Measurements from ENCODE around the gene SDK1. TPM values are rescaled to one million over a fixed set of nuclear protein-coding genes. Genes with fewer than 3 reads are reported as not detected.

Gene SDK1
- total RNA-seq, 1 donor from 2014 or later: 0.48 TPM

DNA sequence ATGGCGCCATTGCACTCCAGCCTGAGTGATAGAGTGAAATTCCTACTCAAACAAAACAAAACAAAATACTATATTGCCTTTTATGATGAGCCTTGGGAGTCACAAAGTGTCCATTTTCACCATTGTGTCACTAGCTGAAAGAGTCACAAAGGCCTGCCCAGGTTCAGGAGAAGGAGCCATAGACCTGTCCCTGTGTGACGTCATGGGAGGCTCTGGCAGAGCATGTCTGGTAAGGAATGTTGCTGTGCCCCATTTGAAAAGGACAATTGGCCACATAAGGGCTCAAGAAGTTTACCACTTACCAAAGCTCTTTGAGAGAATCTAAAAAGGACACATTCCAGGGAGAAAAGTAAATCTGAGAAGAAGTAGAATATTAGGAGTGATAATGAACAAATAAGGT, 367.7 kb downstream of the SDK1 start:
- no peak overlapping the region for H3K27ac Mint-ChIP-seq
- H3K9me3 Mint-ChIP-seq: no peaks in the 10 kb centered on the region
- no peaks in the 10 kb centered on the region for H3K4me1 Mint-ChIP-seq (ENCODE audit: low read depth)
- H3K4me3 Mint-ChIP-seq (ENCODE audit: low read depth): no peak overlapping the region
- intact Hi-C loops (cut with micrococcal nuclease): no loop called here
- no peaks in the 10 kb centered on the region for H3K27me3 Mint-ChIP-seq (ENCODE audit: low read depth)
- no peak for DNase-seq (ENCODE audit: low spot score)
- no peaks in the 10 kb centered on the region for H3K36me3 Mint-ChIP-seq (ENCODE audit: low read depth)

DNA sequence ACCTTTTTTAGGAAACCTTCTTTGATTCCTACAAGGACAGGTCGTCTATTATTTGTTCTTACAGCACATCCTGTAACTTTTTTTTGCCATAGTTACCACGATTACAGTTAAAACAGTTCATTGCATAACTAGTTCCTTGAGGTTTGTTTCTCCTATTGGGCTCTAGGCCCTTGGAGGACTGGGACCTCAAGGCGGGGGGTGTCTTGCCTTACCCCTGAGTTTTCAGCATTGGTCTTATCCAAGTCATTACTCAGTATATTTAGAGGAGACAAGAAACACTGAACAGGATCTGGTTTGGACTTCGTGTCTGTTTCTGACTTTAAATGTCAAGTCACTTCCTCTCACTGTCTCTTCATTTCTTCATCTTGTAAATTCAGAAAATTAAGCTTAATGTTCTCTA, 369.8 kb downstream of the SDK1 start:
- no peak overlapping the region for H3K4me3 Mint-ChIP-seq (ENCODE audit: low read depth)
- intact Hi-C loops (cut with micrococcal nuclease): loop anchor here (5.0 kb wide), 1 partner anchor 804 kb away; no protein-coding TSS in a partner anchor
- no peaks in the 10 kb centered on the region for H3K27me3 Mint-ChIP-seq (ENCODE audit: low read depth)
- H3K36me3 Mint-ChIP-seq (ENCODE audit: low read depth): no peaks in the 10 kb centered on the region
- DNase-seq (ENCODE audit: low spot score): no peak
- no peak overlapping the region for H3K27ac Mint-ChIP-seq
- no peaks in the 10 kb centered on the region for H3K9me3 Mint-ChIP-seq
- no peaks in the 10 kb centered on the region for H3K4me1 Mint-ChIP-seq (ENCODE audit: low read depth)

DNA sequence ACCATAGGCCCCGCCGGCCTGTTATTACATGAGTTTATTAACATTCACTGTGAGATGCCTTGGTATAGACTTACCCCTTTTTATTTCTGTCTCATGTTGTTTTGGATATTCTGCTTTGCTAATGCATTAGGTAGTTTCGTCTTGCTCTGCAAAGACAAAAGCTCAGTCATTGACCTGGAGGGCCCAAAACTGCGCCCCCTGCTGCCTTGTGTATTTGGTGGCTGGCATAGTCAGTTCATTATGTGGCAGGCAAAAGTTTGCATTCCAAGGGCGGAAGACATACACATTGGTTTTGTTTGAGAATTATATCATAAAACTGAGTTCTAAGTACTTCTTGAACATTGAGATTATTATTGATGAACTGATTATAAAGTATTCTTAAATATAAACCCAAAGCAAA, 372.5 kb downstream of the SDK1 start:
- Mint-ChIP-seq H3K27ac (no peak overlapping the region), H3K4me1 (ENCODE audit: low read depth) (no peaks in the 10 kb centered on the region), H3K27me3 (ENCODE audit: low read depth) (no peaks in the 10 kb centered on the region), H3K9me3 (no peaks in the 10 kb centered on the region), H3K36me3 (ENCODE audit: low read depth) (no peaks in the 10 kb centered on the region), H3K4me3 (ENCODE audit: low read depth) (no peak overlapping the region)
- DNase-seq (ENCODE audit: low spot score): peak; percentile 11
- intact Hi-C loops (cut with micrococcal nuclease): loop anchor here (2.0 to 5.0 kb wide), 2 partner anchors 373 to 806 kb away; partner anchors contain the start of gene SDK1

DNA sequence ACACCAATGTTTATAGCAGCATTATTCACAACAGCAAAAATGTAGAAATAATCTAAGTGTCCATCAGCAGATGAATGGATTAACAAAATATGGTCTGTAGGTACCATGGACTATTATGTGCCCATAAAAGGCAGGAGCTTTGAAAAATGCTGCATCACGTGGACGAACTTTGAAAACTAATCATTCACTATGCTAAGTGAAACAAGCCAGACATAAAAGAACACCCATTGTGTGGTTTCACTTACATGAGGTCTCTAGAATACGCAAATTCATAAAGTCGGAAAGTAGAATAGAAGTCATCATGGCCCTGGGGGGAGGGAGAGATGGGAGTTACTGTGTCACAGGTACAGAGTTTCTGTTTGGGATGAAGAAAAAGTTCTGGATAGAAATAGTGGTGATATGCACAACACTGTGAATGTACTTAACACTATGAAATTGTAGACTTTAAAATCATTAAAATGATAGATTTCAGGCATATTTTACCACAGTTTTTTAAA, 377.3 kb downstream of the SDK1 start:
- intact Hi-C loops (cut with micrococcal nuclease): no loop called here
- H3K4me1 Mint-ChIP-seq (ENCODE audit: low read depth): no peaks in the 10 kb centered on the region
- H3K27ac Mint-ChIP-seq: no peak overlapping the region
- H3K36me3 Mint-ChIP-seq (ENCODE audit: low read depth): no peaks in the 10 kb centered on the region
- H3K27me3 Mint-ChIP-seq (ENCODE audit: low read depth): peaks cover 4% of the 10 kb centered on the region
- no peak overlapping the region for H3K4me3 Mint-ChIP-seq (ENCODE audit: low read depth)
- no peak for DNase-seq (ENCODE audit: low spot score)
- no peaks in the 10 kb centered on the region for H3K9me3 Mint-ChIP-seq

DNA sequence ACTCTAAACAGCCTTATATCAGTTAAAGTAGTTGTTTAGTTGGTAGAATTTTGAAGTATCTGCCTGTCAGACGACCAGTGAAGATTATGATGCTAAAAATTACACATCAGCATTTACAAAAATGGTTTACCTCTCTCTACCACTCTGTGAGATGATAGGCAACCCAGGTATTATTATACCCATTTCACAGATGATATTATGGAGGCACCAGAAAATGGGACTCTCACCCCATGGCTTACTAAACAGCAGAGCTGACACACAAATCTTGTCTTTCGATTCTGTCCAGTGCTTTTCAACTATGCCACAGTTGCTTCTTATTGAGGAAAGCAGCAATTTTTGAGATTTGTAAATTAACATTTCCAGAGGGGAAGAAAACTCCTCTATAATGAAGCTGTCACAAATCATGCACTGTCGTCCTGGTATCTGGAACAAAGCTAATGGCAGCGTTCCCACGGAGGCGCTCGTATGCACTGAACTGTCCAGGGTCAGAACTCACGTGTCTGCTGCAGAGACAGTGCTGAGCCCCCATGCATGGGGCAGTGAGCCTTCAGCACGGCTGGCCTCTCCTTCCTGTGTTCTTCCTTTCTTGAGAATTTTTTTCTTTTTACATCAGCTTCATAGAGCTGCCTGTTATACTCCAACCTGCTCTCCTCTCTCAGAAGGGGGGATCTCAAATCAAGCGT, 381.1 kb downstream of the SDK1 start:
- Mint-ChIP-seq H3K4me1 (ENCODE audit: low read depth) (no peaks in the 10 kb centered on the region), H3K36me3 (ENCODE audit: low read depth) (no peaks in the 10 kb centered on the region), H3K27me3 (ENCODE audit: low read depth) (peaks cover 4% of the 10 kb centered on the region), H3K9me3 (no peaks in the 10 kb centered on the region), H3K27ac (no peak overlapping the region), H3K4me3 (ENCODE audit: low read depth) (no peak overlapping the region)
- DNase-seq (ENCODE audit: low spot score): no peak
- intact Hi-C loops (cut with micrococcal nuclease): no loop called here

DNA sequence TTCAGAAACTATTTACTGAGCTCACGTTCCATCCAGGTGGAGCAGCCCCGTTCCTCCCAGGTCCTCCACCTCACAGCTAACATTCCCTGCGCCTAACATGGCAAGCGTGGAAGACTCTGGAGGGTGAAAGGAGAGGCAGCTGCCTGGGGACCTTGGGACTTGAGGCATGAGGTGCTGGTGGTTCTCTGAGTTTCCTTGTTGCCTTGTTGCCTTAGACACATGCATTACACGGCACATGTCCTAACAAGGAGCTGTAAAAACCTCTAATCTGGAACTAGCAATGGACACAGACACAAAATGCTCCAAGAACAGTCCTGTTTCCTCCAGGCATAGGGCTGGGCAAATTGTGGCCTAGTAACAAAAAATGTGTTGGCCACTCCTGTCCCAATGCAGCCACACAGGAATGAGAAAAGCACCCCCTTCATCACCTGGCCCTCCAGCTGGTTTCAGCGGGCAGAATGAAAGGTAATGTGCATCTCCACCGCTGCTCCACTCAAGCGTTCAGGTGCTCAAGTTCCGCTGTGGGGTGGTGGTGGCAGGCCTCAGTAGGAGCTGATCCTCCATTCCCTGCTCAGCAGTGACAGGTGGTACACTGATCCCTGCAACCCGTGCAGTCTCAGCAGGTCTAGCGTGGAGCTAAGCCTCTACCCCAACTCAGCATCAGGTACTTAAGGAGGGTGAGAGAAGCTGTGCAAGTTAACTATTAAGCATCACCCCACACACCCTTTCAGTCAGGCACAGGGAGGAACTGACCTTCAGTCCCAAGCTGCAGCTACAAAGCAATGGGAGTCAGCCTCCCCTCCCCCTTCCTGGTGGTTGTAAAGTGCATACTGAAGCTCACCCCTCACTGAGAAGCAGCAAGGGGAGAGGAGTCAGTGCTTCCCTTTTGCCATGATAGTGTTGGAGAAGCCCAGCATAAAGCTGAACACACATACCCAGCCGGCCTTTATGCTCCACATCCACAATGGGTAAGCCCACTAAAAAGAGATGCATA, 382.8 kb downstream of the SDK1 start:
- no peaks in the 10 kb centered on the region for H3K36me3 Mint-ChIP-seq (ENCODE audit: low read depth)
- intact Hi-C loops (cut with micrococcal nuclease): no loop called here
- no peaks in the 10 kb centered on the region for H3K9me3 Mint-ChIP-seq
- no peaks in the 10 kb centered on the region for H3K4me1 Mint-ChIP-seq (ENCODE audit: low read depth)
- H3K27me3 Mint-ChIP-seq (ENCODE audit: low read depth): peaks cover 4% of the 10 kb centered on the region
- H3K4me3 Mint-ChIP-seq (ENCODE audit: low read depth): no peak overlapping the region
- H3K27ac Mint-ChIP-seq: no peak overlapping the region
- no peak for DNase-seq (ENCODE audit: low spot score)

DNA sequence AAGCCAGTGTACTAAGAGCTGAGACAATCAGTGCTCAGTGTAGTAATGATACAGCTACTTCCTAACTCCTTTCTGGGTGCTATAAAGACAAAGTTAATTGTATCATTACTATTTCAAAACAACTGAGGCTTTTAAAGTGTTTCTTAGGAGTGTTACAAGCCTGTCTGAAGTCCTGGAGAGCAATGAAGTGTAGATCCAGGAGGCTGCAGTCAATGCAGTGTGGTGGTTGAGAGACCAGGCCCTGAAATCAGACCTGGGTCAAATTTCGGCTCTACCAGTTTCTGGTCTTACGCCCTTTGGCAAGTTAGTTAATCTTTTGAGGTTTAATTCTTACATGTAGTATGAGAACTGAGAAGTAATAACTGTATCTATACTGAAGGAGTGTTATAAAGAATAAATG, 387.0 kb downstream of the SDK1 start:
- no peaks in the 10 kb centered on the region for H3K9me3 Mint-ChIP-seq
- DNase-seq (ENCODE audit: low spot score): no peak
- no peaks in the 10 kb centered on the region for H3K36me3 Mint-ChIP-seq (ENCODE audit: low read depth)
- H3K4me1 Mint-ChIP-seq (ENCODE audit: low read depth): no peaks in the 10 kb centered on the region
- intact Hi-C loops (cut with micrococcal nuclease): no loop called here
- no peak overlapping the region for H3K4me3 Mint-ChIP-seq (ENCODE audit: low read depth)
- no peak overlapping the region for H3K27ac Mint-ChIP-seq
- H3K27me3 Mint-ChIP-seq (ENCODE audit: low read depth): no peaks in the 10 kb centered on the region

DNA sequence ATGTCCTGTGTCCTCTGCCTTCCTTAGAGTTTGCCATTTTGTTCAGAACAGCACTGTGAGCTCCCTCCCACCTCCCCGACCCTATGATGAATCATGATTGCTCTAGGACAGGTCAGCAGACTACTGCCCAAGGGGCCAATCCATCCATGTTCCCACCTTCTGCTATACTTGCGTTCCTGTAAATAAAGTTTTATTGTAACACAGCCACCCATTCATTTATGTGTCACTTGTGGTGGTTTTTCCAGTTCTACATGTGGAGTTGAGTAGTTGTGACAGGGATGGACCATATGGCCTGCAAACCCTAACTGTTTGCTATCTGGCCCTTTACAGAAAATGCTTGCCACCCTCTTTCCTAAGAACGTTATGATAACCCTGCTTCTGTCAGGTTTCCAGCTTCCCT, 387.8 kb downstream of the SDK1 start:
- no peak for DNase-seq (ENCODE audit: low spot score)
- H3K4me3 Mint-ChIP-seq (ENCODE audit: low read depth): no peak overlapping the region
- H3K9me3 Mint-ChIP-seq: no peaks in the 10 kb centered on the region
- no peaks in the 10 kb centered on the region for H3K36me3 Mint-ChIP-seq (ENCODE audit: low read depth)
- intact Hi-C loops (cut with micrococcal nuclease): no loop called here
- no peak overlapping the region for H3K27ac Mint-ChIP-seq
- H3K4me1 Mint-ChIP-seq (ENCODE audit: low read depth): no peaks in the 10 kb centered on the region
- H3K27me3 Mint-ChIP-seq (ENCODE audit: low read depth): no peaks in the 10 kb centered on the region

DNA sequence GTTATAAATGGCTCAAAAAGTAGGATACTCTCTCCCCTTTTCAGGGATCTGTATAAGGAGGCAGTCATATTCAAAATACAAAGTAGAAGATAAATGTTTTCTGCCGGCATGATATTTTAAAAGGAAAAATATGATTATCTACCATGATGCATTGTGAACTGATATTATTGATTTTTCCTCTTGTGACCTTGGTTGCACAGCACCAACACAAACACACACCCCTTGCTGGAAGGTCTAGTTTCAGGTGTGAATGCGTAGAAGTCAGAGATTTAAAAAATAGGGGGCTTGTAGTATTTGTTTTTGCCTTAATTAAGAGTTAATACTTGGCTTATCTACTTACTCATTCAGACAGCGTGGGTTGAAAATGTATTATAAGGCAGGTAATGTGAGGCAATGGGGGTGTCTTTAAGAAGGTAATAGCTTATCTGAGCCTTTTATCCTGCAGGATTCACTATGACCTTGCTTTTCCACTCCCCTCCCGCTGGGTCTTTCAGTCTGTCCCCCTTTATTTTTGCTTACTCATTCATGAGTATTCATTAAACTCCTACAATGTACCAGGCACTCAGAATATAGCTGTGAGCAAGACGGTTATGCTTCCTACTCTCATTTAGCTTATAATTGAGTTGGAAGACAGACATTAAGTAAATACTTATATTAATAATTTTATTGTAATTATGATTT, 390.6 kb downstream of the SDK1 start:
- H3K4me1 Mint-ChIP-seq (ENCODE audit: low read depth): no peaks in the 10 kb centered on the region
- no peaks in the 10 kb centered on the region for H3K27me3 Mint-ChIP-seq (ENCODE audit: low read depth)

DNA sequence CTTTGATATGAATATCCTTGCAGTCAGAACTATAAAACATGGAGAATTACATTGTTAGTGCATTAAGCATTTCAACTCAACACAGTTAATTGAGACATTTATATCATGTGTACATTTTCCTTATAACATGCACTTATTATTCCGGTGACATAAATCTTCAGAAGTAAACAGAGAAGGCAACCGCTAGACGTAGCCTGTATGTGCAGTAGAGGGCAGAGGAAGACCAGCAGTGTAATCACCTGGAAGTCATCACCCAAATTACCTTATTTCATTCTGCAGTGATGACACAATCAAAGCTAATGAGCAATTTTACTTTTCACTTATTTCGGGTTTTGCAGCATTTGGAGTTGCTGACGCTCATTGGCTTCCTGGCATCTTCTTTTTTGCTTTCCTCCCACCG, 394.6 kb downstream of the SDK1 start:
- no peak overlapping the region for H3K27ac Mint-ChIP-seq
- no peaks in the 10 kb centered on the region for H3K9me3 Mint-ChIP-seq
- H3K27me3 Mint-ChIP-seq (ENCODE audit: low read depth): no peaks in the 10 kb centered on the region
- H3K36me3 Mint-ChIP-seq (ENCODE audit: low read depth): no peaks in the 10 kb centered on the region
- peaks cover 10% of the 10 kb centered on the region for H3K4me1 Mint-ChIP-seq (ENCODE audit: low read depth)
- no peak overlapping the region for H3K4me3 Mint-ChIP-seq (ENCODE audit: low read depth)
- intact Hi-C loops (cut with micrococcal nuclease): no loop called here
- DNase-seq (ENCODE audit: low spot score): no peak

More for the DNA sequence above, 390.6 kb downstream of the SDK1 start:
- H3K9me3 Mint-ChIP-seq: no peaks in the 10 kb centered on the region
- H3K27ac Mint-ChIP-seq: no peak overlapping the region
- intact Hi-C loops (cut with micrococcal nuclease): no loop called here
- H3K4me3 Mint-ChIP-seq (ENCODE audit: low read depth): no peak overlapping the region
- no peak for DNase-seq (ENCODE audit: low spot score)
- H3K36me3 Mint-ChIP-seq (ENCODE audit: low read depth): no peaks in the 10 kb centered on the region

DNA sequence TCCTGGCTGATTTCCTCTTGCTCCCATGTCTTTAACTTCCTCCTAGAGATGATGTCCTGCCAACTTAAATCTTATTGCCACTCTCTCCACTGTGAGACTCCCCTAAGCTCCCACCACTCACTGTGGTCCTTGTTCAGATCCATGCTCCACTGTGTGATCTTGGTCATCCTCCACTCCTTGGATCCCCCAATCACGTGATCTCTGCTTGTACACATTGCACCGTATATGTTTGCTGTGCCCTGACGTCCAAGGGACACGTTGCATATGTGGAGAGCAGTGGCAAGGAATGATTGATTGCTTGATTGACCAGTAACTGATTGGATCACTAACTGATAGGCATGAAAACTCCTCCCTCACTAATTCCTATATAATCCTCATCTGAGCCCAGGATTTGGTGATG, 395.1 kb downstream of the SDK1 start:
- H3K36me3 Mint-ChIP-seq (ENCODE audit: low read depth): no peaks in the 10 kb centered on the region
- no peaks in the 10 kb centered on the region for H3K9me3 Mint-ChIP-seq
- H3K4me1 Mint-ChIP-seq (ENCODE audit: low read depth): peaks cover 10% of the 10 kb centered on the region
- no peak overlapping the region for H3K27ac Mint-ChIP-seq
- intact Hi-C loops (cut with micrococcal nuclease): no loop called here
- peaks cover 3% of the 10 kb centered on the region for H3K27me3 Mint-ChIP-seq (ENCODE audit: low read depth)
- no peak overlapping the region for H3K4me3 Mint-ChIP-seq (ENCODE audit: low read depth)
- DNase-seq (ENCODE audit: low spot score): no peak

DNA sequence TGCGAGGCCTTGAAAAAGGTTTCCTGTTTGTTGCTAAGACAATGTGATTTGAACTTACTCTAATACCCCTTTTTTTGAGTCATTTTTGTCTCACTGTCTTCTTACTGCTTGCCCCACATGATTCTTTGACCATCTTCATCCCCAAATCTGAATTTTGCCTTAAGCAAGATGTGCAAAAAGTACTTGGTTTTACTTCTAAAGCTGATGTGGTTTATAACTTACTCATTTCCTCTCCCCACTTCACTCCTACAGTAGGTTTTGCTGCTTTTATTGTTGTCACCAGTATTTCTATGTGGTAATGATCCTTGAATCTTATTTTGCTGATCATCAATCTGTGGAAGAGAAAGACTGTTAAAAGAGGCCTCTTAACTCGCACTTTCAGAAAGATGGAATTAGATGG, 396.4 kb downstream of the SDK1 start:
- Mint-ChIP-seq H3K36me3 (ENCODE audit: low read depth) (no peaks in the 10 kb centered on the region), H3K27me3 (ENCODE audit: low read depth) (peaks cover 3% of the 10 kb centered on the region), H3K9me3 (no peaks in the 10 kb centered on the region), H3K4me1 (ENCODE audit: low read depth) (peaks cover 10% of the 10 kb centered on the region), H3K4me3 (ENCODE audit: low read depth) (no peak overlapping the region), H3K27ac (peak overlapping the region; percentile 9)
- no peak for DNase-seq (ENCODE audit: low spot score)
- intact Hi-C loops (cut with micrococcal nuclease): no loop called here
